Inflammatory macrophage (primary cell): Measurements from ENCODE around the gene KLK1.
A peak's percentile ranks its signal among the peaks of the same experiment; 100 is the strongest.
"Not testable (repeated sequence)": the region's sequence is repeated elsewhere in the genome, so short reads cannot be mapped to it uniquely, and the experiment has no call there.

Experiments
- DNase-seq, 2 donors: peaks; one replicate each; pipeline ENCODE4 v3.0.0-alpha.2; 2020 to 2022

KLK1 gene

DNA sequence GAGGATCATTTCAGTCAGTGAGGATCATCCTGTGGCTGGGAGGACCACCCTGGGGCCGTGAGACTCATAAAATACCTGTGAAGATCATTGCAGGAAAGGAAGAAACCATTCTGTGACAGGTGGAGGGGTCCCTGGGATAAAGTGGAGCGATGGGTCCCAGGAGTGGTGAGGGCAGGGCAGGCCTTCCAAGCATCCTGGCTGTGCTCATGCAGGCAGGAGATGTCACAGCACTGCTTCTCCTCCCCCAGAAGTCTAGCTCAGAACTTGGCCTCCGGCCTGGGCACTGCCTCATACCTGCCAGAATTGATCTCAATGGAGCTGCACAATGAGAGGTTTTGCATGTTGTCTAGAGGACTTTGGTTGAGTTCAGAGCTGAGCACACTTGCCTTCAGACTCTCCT is 11.1 kb downstream of the KLK1 start:
- no peak for DNase-seq

DNA sequence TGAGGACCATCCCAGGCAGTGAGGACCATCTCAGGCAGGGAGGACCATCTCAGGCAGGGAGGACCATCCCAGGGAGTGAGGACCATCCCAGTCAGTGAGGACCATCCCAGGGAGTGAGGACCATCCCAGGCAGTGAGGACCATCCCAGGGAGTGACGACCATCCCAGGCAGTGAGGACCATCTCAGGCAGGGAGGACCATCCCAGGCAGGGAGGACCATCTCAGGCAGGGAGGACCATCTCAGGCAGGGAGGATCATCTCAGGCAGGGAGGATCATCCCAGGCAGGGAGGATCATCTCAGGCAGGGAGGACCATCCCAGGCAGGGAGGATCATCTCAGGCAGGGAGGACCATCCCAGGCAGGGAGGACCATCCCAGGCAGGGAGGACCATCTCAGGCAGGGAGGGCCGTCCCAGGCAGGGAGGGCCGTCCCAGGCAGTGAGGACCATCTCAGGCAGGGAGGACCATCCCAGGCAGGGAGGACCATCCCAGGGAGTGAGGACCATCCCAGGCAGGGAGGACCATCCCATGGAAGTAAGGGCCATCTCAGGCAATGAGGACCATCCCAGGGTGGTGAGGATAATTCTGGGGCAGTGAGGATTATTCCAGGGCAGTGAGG is 11.9 kb downstream of the KLK1 start:
- DNase-seq: not testable (repeated sequence)

DNA sequence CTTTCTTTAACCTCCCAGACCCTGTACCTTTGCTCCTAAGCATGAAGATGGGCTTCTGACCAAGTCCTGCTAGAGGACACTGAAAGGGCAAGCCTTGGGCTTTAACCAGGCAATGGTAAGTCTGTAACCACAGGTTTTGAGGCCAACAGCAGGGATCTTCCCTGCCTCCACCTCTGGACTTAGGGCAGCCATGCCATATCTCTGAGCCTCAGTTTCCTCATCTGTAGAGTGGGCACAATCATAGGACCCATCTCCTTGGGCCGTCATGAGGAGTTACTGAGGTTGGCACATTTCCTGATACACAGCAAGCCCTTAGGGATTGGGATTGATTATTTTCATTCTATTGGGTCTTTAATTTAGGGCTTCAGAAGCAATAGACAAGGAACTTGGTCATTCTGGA is 14.7 kb downstream of the KLK1 start:
- no peak for DNase-seq

DNA sequence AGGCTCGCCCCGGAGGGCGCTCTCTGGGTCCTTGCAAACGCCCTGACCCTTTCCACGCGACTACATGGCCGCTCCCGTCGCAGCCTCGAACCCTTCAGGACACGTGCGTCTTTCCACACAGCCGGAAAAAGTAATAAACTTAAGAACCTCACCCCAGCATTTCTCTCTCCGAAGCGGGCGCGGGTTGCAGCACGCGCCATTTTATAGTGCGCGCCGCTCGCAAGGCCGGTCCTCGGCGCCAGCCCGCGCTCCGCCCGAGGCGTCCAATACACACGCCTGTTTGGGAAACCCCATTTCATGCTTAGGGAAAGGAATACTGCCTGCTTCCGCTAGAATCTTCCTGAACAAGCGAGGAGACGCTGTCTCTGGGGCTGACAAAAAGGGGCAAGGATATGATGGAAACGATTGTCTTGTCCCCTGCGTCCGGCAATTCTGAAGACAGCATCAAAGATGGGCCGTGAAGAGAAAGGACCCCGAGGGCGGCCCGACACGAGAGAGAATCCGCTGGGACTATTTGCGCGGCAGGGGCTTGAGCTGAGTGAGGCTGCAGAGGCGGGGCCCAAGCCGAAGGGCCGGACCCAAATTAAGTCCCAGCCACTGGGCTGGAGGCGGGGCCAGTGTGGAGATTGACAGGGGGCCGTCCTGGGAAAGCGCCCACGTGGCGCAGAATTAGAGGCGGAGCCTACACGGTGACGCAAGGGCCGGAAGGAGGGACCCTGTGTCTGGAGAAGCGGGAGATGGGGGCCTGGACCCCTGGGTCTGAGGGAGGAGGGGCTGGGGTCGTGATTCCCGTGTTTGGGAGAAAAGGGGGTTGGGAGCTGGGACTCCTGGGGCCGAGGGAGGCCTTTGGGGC is 18.9 kb downstream of the KLK1 start:
- DNase-seq: peak; percentile 98 to 99

DNA sequence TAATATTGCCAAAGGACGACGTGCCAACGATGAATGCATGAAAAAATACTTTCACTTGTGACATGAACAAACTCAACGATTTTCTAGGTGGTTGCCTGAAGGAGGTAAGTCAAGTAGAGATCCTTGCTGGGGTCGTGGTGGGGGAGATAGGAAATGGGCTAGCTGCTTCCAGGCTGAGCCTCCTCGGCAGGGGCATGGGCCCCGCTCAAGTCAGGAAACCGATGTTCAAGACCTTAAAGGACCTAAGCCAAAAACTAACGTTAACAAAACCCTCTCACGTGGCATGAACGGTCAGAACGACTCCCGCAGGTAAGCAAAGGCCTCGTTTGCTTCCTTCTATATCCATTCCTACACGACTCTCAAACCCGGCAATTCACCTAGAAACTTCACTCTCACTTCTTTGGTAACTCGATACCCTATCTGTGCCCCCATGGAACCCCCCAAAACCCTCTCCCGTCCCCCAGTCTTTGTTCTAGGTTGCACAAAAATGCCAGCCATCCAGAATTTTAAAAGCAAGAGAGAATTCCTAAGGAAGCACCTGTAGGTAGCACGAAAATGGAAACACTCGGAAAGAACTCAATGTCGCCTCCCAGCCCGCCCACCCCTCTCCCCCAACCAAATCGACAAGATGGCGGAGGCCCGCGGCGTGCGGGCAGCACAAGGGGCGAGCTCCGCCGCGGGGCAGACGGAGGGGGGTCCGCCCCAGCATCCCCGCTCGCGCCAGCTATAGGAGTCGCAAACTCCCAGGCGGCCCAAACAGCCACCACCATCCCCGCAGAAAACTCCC is 19.8 kb downstream of the KLK1 start:
- DNase-seq: peak in 1 of 2 donors; percentile 19

DNA sequence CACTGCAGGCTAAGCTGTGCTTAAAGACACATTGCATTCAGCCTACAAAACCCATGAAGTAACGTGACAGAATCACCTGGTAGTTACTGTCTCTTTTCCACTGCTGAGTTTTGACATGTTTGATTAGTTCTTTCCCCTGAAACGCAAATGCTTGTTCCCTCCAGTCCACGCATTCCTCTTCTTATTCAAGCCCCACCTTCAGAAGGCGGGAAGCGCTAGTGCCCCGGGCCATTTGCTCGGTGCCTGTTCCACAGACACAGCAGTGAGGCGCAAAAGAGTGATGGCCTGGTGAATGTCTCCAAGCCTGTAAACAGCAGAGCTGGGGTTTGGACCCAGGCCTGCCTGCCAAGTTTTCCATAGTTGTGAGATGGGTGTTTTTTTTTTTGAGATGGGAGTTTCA is 22.5 kb downstream of the KLK1 start:
- DNase-seq: no peak

DNA sequence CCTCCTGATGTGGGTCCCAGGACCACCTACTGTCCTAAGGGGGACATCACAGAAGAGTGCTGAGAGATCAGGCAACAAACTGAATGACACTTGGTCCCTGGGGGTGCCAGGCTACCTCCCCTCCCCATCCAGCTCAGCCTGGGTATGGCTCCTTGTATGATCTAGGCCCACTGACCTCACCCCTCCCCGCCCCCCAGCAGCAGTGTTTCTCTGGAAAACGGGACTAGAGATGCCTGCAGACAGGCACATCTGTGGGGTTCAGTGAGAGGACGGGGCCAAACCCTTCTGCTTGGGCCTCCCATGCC is 24.1 kb downstream of the KLK1 start:
- no peak for DNase-seq

DNA sequence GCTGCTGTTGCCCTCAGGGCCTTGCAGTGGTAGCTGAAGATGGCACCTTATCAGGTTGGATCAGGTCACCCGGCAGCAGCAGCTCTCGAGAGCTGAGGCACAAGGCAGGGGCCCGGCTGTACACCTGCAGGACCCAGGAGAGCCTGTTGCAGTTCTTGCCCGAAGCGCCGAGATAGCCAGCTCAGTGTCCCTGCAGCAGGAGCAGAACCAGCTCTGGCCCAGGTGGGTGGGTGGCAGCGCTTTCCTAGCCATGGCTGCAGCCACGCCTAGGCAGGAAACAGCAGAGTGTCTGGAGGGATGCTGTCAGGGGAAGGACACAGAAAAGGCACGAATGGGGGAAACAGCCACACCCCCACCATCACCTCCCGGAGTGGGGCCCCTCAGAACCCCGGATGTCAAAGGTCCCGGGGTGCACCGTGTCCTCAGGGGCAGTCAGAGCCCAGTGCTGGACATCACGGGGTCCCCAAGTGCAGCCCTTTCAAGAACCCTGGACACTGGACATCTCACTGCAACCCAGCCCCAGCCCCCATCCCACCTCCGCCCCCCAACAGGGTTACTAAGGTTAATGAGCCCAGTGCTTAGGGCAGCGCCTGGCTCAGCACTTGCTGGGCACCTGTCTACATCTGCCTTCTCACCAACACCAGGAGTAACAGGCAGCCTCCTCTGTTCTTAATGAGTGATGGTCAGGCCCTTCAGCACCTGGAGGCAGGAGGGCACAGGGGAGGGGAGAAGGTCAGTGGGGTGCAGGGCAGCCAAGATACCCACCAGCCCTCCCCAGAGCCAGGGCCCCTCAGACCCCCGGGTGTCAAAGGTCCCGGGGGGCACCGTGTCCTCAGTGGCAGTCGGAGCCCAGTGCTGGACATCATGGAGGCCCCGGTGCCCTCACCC is 24.7 kb downstream of the KLK1 start:
- no peak for DNase-seq

DNA sequence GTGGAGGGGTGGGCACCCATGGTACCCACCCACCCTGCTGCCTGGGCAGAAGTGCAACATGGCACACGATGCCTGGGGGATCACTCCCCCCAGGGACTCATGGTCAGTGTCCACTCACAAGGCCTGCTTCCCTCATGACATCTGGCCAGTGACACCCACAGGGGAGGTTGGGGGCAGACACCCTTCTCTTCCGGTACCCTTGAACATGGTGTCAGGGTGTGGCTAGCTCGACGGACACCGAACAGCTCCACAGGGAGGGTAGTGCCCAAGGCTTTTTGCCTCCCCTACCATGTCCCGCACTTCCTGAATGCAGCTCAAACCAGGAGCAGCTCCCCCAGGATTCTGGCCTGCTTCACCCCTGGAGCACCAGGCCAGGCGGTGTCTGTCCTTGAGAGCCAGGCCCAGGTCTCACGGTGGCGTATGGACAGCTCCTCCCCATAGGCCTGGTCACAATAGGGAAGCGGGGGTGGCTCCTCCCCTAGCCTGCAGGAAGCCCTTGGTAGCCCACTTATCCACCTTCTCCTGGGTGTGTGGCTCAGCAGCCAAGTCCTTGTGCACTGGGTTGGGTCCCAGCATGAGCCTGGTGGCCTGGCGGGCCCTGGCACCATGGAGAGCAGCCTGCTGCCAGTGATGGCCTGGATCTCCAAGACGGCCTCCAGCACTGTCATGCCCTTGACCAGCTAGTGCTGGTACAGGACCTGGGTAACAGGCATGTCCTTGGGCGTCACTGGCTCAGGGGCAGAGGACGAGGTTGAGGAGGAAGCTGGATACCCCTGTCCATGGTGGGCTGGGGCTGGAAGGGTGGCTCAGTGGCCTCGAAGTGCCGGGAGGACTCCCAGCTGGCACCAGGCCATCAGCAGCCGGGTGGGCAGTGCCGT is 25.6 kb downstream of the KLK1 start:
- DNase-seq: no peak

DNA sequence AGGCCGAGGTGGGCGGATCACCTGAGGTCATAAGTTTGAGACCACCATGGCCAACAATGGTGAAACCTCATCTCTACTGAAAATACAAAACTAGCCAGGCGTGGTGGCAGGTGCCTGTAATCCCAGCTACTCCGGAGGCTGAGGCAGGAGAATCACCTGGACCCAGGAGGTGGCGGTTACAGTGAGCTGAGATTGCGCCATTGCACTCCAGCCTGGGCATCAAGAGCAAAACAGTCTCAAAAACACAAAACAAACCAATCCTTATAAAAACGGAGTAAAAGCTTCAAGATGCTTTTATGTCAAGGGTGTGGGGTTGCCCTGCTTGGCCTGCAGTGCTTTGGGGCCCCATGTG is 26.2 kb downstream of the KLK1 start:
- DNase-seq: no peak

DNA sequence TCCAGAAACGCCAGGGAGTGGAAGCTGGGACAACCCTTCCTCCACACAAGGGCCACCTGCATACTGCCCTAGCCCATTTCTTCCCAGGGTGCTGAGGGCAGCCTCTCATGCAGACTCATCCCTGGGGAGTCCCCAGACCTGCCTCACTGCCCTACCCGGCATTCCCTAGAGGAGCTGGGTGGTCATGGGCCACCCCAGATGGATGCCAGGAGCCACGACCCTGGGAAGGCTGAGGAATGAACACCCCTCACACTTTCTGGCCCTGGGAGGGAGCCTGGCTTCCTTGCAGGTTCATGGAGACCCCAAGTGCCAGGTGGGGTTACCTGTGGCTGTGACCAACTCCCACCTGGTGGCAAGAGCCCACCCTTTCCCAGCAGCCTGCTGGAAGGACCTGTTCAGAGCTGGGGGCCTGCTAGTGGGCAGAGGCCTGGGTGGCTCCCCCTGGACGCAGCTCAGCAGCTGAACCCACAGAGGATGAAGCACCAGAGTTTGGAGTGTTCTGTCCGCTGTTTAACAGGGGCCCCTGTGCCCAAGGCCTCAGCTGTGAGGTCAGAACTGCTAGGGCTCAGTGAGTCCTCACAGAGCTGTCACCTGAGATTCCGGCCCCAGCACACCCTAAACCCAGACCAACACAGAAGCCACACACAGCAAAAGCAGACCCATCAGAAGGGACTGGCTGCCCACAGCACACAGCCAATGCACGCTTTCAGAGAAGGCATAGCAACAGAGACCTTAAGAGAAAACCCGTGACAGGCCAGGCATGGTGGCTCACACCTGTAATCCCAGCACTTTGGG is 26.8 kb downstream of the KLK1 start:
- DNase-seq: no peak

DNA sequence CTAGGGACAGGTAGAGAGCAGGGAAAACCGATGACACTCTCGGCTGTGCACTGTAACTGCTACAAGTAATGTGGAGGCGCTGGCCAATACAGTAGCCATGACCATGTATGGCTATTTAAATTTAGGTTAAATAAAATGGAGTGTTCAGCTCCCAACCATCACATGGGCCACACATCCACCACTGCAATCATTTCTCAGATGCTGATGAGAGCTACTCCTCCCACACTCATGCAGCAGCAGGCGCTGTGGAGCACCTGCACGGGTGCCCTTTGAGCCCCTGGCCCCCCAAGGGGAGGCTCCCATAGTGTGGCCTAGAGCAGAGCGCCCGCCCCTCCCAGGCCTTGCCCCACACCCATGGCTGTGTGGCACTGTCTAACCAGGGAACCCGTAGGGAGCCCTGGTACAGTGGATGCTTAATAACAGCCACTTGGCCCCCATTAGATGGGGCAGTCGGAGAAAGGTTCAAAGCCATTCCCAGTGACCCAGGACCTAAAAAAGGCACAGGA is 27.4 kb downstream of the KLK1 start:
- DNase-seq: no peak

DNA sequence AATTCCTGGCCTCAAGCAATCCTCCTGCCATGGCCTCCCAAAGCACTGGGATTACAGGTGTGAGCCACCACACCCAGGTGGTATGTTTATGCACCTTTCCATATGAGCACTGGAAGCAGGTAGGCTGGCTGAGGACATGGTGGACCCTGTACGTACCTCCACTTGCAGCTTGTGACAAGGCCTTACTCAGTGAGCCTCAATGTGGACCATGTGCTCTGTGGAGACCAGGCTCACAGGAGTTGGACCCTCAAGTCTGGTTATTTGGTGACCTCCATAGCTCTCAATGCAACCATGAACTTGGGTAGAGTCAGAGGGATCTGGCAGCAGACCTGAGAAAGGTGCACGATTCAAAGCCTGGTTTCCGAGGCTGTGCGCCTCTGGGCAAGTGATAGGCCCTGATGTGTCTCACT is 27.9 kb downstream of the KLK1 start:
- no peak for DNase-seq

DNA sequence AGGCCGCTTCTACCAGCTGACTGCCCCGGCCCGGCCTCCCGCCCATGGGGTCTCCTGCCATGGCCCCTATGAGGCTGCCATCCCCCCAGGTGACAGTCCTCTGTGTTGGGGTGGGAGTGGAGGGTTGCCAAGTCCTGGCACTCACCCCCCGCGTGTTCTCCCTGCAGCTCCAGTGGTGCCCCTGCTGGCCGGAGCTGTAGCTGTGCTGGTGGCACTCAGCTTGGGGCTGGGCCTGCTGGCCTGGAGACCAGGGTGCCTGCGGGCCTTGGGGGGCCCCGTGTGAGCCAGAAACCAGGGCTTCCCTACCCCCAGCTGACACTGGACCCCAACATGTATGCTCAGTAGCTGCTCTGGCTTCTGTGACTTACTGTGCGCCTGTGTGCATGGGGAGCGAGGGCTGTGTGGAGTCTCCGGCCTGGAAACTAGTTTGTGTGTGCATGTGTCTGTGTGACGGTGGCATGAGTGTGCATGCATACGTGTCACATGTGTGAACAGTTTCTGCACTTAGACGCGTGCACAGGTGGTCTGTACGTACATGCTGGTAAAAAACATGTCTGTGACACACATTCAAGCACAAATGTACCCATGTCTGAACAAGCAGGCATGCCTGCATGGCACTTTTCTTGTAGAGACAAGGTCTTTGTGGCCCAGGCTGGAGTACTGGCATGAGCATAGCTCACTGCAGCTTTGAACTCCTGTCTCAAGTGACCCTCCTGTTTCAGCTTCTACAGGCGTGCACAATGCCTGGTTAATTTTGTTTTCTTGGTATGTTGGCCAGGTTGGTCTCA is 28.5 kb downstream of the KLK1 start:
- no peak for DNase-seq

DNA sequence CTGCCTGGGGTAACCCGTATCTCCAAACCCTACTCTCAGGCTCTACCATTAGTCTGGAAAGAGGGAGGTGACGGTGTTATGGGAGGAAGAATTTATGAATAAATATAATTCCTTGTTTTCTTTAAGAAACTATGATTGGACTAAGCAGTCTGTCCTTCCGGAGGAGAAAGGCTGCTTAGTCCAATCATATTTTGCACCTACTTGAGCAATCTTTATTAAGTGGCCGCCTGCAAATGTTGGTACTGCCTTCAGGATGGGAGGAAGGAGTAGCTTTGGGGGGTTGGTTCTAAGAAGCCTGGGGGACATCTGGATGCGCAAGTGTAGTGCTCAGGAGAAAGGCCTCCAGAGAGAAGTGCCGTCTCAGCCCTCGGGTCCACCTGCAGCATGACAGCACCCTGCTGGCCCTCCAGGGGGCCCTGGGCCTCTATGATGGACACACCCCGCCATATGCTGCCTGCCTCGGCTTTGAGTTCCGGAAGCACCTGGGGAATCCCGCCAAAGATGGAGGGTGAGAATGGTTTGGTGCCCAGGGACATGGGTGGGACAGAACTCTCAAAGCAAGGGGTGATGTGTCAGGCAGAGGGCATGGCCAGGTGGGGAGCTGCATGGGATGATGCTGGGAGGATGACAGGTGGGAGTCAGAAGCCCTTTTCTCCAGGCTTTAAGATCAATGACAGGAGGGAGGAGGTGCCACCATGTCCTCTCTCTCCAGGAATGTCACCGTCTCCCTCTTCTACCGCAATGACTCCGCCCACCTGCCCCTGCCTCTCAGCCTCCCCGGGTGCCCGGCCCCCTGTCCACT is 29.3 kb downstream of the KLK1 start:
- no peak for DNase-seq

DNA sequence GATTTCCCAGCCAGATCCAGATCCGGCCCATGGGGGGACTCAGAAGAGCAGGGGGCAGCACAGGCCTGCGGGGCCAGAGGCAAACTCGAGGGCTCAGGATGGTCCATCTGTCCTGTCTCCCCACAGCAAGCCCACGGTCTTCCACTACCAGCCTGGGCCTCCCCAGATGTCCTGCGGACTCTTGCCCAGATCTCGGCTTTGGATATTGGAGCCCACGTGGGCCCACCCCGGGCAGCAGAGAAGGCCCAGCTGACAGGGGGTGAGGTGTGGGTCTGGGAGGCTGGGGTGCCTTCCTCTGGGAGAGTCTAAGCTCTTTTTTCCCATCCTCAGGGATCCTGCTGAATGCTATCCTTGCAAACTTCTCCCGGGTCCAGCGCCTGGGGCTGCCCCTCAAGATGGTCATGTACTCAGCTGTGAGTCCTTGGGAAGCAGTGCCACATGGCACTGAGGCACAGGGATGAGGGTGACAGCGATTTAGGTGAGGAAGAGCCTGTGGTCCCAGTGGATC is 30.0 kb downstream of the KLK1 start:
- no peak for DNase-seq

DNA sequence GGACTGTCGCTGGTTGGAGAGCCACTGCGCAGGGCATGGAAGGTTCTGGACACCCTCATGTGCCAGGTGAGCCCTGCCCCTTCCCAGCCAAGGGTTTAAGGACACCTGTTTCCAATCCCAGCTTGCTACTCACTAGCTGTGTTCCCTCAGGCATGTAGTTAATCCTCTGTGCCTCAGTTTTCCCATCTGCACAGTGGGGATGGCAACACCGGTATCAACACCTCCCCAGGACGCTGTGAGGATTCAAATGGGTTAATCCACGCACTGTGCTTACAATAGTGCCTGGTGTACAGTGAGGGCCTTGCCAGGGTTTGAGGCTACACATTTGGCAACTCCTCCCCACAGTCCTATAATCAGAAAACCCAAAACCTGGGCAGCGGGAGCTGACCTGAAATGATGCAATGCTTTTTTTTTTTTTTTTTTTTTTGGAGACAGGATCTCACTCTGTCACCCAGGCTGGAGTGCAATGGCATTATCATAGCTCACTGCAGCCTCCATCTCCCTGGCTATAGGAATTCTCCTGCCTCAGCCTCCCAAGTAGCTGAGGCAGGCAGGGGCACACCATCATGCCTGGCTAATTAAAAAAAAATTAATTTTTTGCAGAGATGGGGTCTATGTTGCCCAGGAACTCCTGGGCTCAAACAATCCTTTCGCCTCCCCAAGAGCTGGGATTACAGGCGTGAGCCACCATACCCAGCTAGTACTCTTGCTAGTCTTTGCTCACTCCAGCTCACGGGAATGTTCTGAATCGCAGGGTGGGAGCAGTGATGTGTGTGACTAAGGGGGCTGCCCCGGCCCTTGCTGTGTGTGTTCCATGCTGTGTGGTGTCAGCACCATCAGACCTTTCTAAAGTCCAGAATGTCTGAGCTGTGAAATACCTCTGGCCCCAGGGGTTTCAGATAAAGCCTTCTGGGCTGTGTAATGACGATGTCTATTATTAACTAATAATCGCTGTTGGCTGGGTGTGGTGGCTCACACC is 31.0 kb downstream of the KLK1 start:
- DNase-seq: no peak
